Stimulated activated naive CD4-positive, alpha-beta T cell (primary cell): ENCODE results near the gene GOSR2.
"Not testable (repeated sequence)": the region's sequence is repeated elsewhere in the genome, so short reads cannot be mapped to it uniquely, and the experiment has no call there.

ENCODE experiments used
- DNase-seq, 6 experiments: peaks; one replicate each; lab custom pipeline; 2025; lab: John Stamatoyannopoulos, UW

GOSR2 gene

DNA sequence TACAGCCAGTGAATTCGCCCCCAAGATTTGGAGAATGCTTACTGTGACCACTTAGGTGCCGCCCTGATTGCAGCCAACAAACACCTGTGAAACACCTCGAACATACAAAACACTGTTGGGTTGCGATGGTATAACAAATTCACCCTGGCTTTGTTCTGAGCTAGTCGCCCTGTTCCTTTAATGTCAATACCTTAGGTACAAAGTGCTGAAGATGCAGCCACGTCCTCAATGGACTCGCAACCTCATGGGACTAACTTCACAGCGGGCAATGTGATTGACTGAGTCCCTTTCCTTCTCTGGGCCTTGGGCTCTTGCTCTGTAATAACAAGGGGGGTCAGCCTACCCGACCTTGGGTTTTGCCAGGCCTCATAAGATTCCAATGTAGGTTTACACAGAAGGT, 28.9 kb upstream of the GOSR2 start:
- DNase-seq = no peak

DNA sequence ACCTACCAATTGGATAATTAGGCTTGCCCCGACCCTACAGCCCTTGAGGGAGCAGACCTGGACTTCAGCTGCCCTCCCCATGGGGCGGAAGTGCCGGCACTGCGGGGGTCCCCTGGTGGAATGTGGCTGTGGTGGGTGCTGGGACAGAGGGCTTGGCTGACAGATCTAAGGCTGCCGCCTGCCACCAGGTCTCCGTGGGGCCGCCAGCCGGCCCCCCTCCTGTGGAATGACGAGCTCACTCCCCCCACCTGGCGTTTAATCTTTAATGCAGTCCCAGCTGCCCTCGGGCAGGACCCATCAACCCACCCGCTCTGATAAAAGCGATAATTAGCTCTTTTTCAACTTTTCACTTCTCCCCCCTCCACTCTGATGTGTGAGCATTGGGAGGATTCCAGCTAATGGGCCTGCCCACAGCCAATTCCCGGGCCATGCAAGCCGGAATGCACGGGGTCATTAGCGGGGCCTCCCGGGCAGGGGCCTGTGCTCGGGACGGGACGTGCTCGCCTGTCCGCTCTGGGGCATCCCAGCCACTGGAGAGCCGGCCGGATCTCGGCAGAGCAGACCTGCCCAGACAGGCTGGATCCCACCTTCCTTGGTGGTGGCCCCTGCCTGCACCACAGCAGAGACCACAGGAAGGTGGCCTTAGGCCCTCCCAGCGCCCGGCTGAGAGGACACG, 28.3 kb upstream of the GOSR2 start:
- no peak for DNase-seq

DNA sequence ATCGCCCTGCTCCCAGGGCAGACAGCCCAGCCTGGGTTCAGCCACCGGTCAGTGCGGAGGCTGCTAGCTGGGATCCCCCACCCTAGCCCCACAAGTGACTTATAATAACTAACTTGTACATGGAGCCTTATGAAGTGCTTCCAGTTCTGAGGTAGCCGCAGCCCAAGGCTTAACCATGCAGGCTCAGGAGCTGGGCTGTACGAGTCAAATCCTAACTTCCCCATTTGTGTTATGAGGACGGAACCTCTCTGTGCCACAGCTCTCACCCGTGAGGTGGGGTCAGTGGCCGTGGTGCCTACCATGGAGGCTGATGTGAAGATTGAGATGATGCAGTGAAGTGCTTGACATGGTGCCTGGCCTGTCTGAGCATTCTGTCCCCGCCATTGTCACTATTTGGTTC, 27.8 kb upstream of the GOSR2 start:
- DNase-seq = no peak

DNA sequence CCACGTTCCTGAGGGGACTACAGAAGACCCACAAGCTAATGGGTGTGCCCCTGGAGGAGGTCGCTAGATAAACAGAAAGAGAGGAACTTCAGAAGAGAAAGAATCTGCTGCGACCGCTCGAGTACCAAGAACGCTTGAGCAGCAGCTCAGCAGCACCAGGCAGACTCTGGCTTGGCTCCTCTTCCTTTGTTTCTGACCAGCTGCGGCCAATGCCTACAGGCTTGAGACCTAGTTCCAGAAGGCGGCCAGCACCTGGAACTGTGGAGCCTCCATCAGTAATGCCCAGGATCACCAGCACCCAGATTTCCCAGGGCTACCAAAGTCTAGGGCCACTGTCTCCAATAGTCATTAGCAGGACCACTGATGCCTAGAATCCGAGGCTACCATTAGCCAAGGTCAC, 26.0 kb upstream of the GOSR2 start:
- DNase-seq = no peak

DNA sequence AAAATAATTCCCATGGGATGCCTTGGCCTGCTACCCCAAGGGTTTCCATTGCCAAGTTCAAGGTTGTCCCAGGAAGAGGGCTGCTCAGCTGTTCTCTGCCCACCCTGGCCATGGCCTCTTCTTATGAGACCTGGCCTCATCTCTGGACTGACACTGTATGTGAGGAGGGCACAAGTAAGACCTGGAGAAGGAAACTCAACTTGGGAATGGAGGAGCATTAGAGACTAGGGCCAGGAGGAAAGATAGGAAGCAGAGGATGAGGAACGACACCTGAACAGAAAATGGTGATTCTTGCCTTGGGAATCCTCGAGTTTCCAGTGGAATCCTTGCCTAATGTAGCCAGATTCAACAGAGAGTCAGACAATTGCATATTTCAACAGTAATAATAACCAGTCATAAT, 24.6 kb upstream of the GOSR2 start:
- no peak for DNase-seq

DNA sequence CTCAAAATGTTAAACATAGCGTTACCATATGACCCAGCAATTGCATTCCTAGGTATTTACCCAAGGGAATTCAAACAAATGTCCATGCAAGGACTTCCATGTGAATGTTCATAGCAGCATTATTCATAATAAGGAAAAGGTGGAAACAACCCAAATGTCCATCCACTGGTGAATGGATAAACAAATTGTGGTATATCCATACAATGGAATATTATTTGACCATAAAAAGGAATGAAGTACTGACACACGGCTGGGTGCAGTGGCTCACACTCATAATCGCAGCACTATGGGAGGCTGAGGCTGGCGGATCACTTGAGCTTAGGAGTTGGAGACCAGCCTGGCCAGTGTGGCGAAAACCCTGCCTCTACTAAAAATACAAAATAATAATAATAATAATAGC, 24.1 kb upstream of the GOSR2 start:
- no peak for DNase-seq

DNA sequence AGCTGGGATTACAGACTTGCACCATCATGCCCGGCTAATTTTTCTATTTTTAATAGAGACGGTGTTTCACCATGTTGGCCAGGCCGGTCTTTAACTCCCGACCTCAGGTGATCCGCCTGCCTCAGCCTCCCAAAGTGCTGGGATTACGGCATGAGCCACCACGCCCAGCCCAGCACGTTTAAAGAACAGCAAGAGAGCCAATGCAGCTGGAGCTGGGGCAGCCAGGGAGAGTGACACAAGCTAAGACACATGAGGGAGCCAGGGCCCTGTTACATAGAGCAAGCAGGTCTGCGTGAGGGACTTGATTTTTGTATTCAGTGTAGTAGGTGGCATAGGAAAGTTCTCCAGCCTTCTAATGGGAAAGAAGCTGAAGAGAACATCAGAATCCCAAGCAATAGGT, 21.7 kb upstream of the GOSR2 start:
- DNase-seq = no peak

DNA sequence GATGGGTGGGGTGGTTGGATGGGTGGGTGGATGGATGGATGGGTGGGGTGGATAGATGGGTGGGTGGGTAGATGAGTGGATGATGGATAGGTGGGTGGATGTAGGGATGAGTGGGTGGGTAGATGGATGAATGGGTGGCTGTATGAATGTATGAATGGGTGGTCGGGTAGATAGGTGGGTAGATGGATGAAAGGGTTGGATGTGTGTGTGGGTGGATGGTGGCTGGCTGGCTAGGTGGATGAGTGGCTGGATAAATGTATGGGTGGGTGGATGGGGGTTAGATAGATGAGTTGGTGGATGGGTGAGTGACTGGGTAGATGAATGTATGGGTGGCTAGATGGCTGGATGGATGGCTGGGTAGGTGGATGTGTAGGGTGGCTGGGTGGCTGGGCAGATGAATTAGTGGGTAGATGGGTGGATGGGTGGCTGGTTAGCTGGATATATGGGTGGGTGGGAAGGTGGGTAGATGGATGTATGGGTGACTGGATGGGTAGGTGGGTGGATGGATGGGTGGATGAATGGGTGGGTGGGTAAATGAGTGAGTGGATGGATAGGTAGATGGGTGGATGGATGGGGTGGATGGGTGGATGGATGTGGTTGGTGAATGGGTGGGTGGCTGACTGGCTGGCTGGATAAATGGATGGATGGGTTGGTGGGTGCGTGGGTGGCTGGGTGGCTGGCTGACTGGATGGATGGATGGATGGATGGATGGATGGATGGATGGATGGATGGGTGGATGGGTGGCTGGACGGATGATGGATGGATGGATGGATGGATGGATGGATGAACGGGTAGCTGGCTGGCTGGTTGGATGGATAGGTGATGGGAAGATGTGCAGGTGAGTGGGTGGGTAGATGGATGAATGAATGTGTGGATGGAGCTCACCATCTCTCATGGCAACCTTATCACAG, 18.9 kb upstream of the GOSR2 start:
- no peak for DNase-seq

DNA sequence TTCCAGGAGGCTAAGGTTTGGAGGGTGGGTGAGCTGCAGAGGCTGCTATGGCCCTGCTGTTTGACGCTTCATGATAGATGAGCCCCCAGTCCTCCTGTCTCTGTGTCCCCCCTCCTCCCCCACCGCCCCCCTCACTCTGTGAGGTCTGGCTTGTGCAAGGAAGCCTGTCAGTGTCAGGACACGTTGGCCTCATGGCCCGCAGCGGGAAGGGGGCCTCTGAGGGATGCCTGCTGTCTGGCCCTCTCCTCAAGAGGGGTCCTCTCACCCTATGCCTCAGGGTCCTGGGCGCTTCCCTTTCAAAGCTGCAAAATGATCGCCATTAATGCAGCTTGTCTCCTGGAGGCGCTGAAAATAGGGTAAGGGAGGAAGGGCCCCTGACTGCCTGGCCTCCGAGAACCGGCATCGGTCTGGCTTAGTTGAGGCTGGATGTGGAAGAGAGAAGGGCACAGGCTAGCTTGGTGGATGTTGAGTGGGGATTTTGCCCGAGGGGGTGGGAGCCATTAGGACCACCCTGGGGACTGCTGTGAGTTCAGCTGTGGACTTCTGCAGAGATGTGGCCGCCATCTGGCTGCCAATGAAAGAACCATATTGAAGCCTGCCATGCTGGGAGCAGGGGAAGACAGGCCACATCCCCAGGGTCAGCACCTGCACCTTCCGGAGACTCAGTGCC, 14.8 kb upstream of the GOSR2 start:
- no peak for DNase-seq

DNA sequence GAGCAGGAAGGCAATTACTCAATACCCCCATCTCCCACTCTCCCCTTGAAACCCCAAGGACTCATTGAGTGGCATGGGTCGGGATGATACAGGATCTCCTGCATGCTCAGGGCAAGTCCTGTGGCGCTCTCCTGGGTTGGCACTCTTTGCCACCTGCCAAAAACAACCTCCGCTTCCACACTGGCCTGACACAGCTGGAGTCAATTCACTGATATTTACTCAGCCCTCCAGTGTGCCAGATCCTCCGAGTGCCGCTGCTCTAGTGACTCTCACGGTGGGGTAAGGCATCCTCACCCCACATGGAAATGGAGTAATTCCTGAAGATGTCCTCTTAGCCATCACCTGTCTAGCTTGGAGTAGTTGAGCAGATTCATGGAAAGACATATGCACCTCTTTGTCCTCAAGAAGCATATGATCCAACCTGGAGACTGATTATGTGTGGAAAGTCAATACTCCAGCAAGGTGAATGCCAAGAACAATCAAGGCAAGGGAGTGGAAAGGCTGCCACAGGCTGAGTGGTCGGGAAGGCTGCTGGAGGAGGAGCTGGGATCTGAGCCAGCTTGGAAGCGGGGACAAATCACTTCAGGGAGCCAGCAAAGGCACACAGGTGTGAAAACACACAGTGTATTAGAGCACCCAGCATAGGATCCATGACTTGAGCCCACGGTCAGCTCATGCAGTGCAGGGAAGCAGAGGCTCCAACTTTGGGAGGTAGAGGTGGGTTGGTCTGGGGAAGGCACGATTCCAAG, 12.6 kb upstream of the GOSR2 start:
- DNase-seq = no peak

DNA sequence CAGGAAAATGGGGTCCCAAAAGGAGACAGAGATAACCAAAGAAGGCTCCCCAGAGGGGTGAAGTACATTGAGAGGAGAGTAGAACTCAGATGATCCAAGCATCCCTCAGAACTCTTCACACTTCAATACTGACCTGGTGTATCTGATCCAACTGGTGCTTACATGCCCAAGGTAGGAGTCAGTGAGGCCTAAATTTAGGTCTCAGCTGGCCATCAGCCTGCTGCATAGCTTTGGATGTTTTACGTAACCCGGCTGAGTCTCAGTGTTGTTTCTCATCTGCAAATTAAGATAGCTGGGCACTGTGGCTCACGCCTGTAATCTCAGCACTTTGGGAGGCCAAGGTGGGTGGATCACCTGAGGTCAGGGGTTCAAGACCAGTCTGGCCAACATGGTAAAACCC, 11.6 kb upstream of the GOSR2 start:
- DNase-seq = no peak

DNA sequence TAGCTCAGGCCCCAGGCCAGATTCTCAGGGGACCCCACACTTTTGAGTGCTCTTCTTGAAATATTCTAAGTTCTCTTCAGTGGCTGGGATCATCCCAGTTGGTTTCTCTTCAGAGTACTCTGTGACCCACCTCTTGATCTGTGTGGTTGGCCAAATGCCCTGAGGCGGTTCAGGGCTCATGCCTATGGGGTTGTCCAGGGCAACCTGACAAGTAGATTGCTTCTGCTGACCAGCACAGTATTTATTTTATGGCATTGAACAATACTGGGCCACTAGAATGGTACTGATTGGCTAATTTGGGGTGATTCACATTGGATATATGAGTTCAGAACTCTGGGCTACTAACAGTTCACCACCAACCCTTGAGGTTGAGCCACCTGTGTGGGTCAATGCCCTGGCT, 7.4 kb upstream of the GOSR2 start:
- DNase-seq = no peak

DNA sequence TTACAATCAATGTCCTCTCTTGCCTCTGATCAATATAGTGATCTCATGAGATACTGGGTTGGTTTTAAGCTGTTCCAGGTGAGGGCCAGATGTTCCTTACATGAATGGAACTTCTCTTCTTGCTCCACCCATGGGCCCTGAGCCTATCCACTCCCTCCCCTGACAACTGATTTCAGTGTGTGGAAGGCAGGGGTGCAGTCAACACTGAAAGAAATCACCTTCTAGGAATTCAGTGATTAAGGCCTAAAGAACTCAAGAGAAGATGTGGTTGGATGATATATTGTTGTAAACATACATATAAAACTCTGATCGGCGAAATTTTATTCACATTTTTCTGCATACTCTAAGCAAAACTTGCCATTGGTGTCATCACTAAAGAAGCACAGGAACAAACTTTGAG, 6.7 kb upstream of the GOSR2 start:
- DNase-seq = no peak

DNA sequence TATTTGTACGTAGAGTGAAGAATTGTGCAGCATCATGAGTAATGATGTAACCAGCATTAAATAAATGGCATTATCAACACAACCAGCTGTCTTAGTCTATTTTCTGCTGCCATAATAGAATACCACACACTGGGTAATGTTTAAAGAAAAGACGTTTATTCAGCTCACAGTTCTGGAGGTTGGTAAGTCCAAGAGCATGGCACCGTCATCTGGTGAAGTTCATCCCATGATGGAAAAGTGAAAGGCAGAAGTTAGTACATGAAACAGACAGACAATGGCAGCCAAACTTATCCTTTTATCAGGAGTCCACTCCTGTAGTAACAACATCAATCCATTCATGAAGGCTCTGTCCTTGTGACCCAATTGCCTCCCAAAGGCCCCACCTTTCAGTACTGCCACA, 6.3 kb upstream of the GOSR2 start:
- no peak for DNase-seq

DNA sequence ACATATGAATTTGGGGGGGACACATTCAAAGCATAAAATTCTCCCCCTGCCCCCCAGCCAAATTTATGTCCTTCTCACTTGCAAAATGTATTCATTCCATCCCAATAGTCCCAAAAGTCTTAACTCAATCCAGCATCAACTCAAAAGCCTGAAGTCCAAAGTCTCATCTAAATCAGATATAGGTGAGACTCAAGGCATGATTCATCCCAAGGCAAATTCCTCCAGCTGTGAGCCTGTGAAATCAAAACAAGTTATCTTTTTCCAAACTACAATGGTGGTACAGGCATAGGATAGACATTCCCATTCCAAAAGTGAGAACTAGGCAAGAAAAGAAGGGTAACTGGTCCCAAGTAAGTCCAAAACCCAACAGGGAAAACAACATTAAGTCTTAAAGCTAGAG, 5.9 kb upstream of the GOSR2 start:
- DNase-seq = no peak

DNA sequence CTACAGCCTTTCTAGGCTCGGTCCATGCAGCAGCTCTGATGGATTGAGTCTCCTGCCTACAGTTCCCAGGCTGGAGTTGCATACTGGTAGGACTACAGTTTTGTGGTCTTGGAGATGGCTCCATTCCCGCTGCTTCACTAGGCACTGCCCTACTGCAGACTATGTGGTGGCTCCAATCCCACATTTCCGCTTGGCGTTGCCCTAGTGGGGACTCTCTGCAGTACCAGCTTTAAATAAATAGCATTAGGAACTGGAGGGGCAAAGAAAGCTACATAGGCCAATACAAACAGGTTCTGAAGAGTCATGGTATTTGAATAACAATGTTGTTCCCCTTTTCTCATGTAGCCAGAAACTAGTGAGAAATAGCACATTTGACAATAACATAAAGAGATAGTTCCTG, 5.4 kb upstream of the GOSR2 start:
- DNase-seq = no peak

DNA sequence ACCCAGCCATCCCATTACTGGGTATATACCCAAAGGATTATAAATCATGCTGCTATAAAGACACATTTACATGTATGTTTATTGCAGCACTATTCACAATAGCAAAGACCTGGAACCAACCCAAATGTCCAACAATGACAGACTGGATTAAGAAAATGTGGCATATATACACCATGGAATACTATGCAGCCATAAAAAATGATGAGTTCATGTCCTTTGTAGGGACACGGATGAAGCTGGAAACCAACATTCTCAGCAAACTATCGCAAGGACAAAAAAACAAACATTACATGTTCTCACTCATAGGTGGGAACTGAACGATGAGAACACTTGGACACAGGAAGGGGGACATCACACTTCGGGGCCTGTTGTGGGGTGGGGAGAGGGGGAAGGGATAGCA, 998 bp upstream of the GOSR2 start:
- not testable (repeated sequence) for DNase-seq

DNA sequence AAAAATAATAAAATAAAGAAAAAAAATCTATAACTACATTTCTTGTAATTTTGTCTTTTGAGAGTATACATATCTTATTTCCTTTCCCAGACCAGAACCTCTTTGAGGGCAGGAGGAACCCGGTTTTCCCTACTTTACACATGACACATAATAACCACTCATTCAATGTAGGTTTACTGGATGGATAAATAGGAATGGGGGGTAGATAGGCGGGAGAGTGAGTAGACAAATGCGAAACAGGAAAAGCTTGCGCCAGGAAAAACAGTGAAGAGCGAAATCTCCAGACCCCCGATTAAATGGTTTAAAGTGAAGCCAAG, 515 bp upstream of the GOSR2 start:
- DNase-seq = no peak

DNA sequence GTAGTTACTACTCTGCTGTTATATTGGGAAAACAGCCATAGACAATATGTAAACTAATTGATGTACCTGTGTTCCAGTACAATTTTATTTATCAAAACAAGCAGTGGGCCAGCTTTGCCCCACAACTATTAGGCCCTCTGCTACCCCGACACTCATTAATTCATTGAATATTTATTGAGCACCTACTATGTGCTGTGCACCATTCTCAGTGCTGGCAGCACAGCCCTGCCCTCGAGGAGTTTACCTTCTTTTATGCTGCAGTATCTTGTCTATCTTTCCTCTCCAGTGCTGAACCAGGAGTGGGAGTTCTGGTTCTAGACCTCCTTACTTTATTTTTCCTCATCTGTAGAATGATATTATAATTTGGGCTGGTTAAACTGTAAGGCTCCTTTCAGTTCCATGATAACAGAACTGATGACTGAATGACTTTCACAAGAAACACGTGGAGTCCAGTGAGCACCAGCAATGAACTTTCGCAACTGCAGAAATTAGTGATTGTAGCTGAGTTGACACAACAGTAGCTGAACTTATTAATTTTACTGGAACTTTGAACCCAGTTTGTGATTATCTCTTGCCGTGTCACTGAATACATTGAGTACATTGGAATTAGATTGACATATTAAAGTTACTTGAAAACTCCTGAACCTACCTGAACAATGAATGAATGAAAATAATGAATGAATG, 2.4 kb downstream of the GOSR2 start:
- no peak for DNase-seq

DNA sequence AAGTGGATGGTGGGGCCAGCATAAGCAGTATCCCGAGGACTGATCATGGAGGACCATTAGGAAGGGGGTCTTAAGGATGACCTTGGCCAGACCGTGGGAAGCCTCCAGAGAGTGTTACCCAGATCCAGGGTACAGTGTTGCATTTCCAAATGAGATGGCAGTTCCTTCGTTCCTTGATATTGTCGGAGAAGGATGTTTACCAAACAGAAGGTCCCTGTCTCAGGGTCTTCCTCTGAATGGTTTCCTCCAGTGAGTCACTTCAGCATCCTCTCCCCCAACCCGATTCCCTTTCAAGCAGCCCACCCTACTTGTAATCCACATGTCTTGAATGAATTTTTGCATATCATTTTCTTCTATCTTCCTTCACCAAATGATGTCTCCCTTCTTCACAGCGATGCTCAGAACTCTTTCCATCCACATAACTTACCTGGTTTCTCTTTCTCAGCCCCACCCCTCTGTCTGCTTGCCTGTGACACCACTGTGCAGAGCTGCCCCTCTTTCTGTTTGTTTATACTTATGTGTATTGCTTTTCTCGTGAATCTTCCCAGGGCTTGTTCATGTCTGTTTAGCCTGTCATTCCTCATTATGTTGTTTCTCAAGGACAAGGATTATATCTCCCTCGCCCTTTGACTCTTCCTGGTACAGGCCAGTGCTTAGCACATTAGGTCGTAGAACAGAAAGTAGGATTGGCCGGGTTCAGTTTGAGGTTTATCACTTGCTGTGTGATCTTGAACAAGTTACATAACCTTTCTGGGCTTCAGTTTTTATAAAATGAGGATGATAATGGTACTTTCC, 5.7 kb downstream of the GOSR2 start:
- no peak for DNase-seq

DNA sequence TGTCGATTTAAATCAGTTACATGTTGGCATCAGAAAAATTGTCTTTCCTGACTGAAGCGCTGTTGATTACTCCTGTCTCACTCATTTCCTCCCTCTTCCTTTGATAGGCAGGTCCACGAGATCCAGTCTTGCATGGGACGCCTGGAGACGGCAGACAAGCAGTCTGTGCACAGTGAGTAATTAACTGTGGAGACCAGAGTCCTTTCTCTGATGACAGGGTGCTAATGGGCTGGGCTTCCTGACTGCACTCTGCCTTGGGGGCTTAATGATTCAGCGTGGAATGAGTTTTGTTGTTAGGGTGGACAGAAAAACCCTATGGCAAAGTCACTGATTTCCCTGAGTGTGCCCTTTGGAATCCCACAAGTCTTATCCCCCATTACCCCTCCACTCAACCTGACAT, 6.5 kb downstream of the GOSR2 start:
- DNase-seq = no peak
